MG63 (cell line): ENCODE measurements around the gene VWA7. TPM values are rescaled to one million over a fixed set of nuclear protein-coding genes. Genes with fewer than 3 reads are reported as not detected.
"Not testable (repeated sequence)": the region's sequence is repeated elsewhere in the genome, so short reads cannot be mapped to it uniquely, and the experiment has no call there.

Experiments
- DNase-seq: peaks from one replicate; pipeline ENCODE4 v3.0.0-alpha.2; 2020
- H3K27me3 ChIP-seq: fragments of 250-450 bp; sonication (Bioruptor Pico); 2 replicates; pipeline ENCODE4 v1.5.1; 2020; ENCODE audit warnings: mild to moderate bottlenecking, moderate library complexity
- H3K36me3 ChIP-seq: fragments of 250-450 bp; sonication (Bioruptor Pico); 2 replicates; pipeline ENCODE4 v1.5.1; 2020; ENCODE audit warnings: mild to moderate bottlenecking, moderate library complexity
- H3K4me3 ChIP-seq: fragments of 250-450 bp; sonication (Bioruptor Pico); 2 replicates; pipeline ENCODE4 v1.5.1; 2020; ENCODE audit warnings: mild to moderate bottlenecking, moderate library complexity
- H3K9me3 ChIP-seq: fragments of 250-450 bp; sonication (Bioruptor Pico); 2 replicates; pipeline ENCODE4 v1.5.1; 2020; ENCODE audit warnings: mild to moderate bottlenecking, moderate library complexity
- total RNA-seq: library from RNA; depleted of rRNA; stranded (reverse); fragments of >200 nt; shearing (Covaris generic); gene quantifications from 2 replicates; pipeline ENCODE4 v1.2.3, GENCODE V29; 2014; ENCODE audit warnings: low replicate concordance; rRNA removed

VWA7 gene, protein sequence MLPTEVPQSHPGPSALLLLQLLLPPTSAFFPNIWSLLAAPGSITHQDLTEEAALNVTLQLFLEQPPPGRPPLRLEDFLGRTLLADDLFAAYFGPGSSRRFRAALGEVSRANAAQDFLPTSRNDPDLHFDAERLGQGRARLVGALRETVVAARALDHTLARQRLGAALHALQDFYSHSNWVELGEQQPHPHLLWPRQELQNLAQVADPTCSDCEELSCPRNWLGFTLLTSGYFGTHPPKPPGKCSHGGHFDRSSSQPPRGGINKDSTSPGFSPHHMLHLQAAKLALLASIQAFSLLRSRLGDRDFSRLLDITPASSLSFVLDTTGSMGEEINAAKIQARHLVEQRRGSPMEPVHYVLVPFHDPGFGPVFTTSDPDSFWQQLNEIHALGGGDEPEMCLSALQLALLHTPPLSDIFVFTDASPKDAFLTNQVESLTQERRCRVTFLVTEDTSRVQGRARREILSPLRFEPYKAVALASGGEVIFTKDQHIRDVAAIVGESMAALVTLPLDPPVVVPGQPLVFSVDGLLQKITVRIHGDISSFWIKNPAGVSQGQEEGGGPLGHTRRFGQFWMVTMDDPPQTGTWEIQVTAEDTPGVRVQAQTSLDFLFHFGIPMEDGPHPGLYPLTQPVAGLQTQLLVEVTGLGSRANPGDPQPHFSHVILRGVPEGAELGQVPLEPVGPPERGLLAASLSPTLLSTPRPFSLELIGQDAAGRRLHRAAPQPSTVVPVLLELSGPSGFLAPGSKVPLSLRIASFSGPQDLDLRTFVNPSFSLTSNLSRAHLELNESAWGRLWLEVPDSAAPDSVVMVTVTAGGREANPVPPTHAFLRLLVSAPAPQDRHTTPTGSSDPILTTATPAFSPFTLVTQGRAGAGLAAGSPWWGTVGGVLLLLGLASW
- 0.13 and 0.84 TPM in 2 replicates for total RNA-seq

DNA sequence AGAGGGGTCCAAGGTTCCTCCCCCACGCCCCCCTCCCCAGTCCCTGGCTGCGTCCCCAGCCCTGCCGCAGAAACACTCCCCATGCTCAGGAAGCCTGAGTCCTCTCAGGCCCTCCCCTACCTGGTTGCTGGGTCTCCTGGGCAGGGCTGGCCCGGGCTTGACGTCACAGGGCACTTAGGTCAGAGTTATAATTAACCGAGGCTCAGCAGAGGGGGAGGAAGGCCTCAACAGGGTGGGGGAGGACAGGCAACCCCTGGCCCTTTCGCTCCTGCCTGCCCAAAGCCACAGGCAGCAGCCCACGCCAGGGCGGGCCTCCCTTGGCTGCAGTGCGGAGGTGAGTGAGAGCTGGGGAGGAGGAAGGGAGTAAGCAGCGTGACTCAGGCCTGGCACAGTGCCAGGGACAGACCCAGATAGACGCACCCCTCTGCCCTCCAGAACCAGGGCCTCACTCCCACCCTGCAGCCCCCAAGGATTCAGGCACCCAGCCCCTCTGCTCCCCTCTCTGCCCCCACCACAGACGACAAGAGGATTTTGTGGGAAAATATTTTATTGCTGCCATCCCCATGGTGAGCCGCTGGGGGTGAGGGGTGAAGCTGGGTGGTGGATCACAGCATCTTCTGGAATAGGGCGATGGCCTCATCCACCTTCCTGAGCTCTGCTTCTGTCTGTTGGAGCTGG, at the start of gene VWA7:
Gene VWA7, minus strand, starts transcription at position 340 of the 678 bp plus-strand sequence. CDS start 549 bp downstream, outside the sequence.
- H3K4me3 ChIP-seq = no peak within 1 kb of the TSS
- H3K27me3 ChIP-seq = no peaks in the 10 kb centered on the region
- DNase-seq = peak; percentile 82
- peaks cover 3% of the 10 kb centered on the region; the same call in 1 of the 2 replicates for H3K36me3 ChIP-seq
- H3K9me3 ChIP-seq = no peaks in the 10 kb centered on the region

DNA sequence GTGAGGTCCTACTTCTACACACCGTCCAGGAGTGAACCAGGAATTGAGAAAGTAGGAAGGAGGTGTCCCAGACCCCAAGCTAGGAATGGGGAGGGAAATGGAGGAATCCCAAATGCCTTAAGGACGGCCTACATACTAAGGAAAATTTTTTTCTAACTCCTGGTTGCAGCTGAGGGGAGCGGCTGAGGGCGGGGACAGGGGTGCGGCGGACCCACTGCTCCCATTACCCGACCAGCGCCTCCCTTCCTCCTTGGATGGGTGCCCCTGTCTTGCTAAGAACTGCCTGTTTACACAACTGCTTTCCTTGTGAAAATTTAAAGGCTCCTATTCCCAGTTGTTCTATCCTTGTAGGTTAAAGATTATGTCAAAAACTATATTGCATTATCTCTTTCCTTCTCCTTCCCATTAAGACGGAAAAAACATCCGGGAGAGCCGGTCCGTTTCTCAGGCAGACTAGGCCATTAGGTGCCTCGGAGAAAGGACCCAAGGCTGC, 49.7 kb upstream of the VWA7 start:
- Histone ChIP-seq H3K9me3 (no peaks in the 10 kb centered on the region), H3K36me3 (no peaks in the 10 kb centered on the region), H3K4me3 (peak overlapping the region; percentile 65), H3K27me3 (no peaks in the 10 kb centered on the region)
- peak; percentile 87 for DNase-seq

DNA sequence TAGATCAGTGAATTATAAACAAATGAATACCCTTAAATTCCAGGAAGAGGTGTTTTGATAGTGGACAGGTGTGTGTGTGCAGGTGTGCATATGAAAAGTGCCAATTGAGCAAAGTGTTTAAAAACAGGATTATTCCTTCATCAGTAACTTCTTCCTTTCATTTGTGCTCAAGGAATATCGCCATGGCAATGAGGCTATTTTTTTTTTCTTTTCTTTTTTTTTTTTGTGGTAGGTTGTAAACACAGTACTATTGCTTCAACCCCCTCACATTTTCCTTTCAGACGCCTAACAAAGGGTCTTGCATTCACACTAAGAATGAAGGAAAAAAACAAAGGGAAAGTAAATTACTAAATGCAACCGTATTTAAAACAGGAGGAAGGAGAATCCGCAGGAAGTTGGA, 48.4 kb upstream of the VWA7 start:
- Histone ChIP-seq H3K27me3 (no peaks in the 10 kb centered on the region), H3K9me3 (no peaks in the 10 kb centered on the region), H3K36me3 (no peaks in the 10 kb centered on the region), H3K4me3 (no peak overlapping the region)
- no peak for DNase-seq

- H3K9me3 ChIP-seq, DNase-seq: not testable (repeated sequence)
Measured at GRCh38 chr6:31823592-31824196, 46.6 kb upstream of the VWA7 start.

GRCh38 chr6:31822036-31822821, 45.1 kb upstream of the VWA7 start:
- peak; percentile 79 for DNase-seq
- H3K36me3 ChIP-seq = no peaks in the 10 kb centered on the region; the same call in 1 of the 2 replicates
- no peaks in the 10 kb centered on the region for H3K27me3 ChIP-seq
- no peaks in the 10 kb centered on the region for H3K9me3 ChIP-seq
- H3K4me3 ChIP-seq = peak overlapping the region; percentile 57

More at GRCh38 chr6:31823592-31824196, 46.6 kb upstream of the VWA7 start:
- H3K27me3 ChIP-seq, H3K36me3 ChIP-seq, H3K4me3 ChIP-seq: not testable (repeated sequence)

DNA sequence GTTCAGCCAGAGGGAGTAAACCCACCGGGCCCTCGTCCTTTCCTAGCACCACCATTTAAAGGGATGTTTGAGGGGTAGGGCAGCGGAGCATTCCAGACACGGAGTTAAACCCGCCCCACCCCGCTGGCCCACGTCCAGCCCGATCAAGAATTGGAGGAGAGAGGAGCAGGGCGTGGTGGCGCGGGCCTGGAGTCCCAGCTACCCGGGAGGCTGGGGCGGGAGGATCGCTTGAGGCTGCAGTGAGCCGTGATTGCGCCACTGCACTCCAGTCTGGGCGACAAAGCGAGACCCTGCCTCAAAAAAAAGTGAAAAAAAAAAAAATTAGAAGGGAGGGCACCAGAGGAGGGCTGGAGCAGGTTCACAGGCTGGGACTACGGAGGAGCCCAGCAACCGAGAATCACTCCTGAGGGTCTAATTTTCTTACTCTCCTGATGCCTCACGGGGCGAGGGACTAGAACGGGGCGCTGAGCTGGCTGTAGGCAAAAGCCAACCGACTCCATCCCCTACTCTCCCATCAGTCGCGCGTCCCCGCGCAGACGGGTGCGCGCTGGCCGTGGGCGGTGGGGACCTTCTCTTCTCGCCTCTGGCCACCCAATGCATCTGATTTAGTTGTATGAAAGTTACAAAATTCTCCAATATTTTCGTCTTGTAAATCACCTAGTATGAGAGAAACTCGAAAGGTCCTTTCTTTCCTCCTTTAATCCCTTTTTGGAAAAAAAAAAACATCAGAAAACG, 44.3 kb upstream of the VWA7 start:
- H3K27me3 ChIP-seq = no peaks in the 10 kb centered on the region
- H3K4me3 ChIP-seq = peak overlapping the region; percentile 57
- H3K9me3 ChIP-seq = no peaks in the 10 kb centered on the region
- no peaks in the 10 kb centered on the region; the same call in 1 of the 2 replicates for H3K36me3 ChIP-seq
- peak; percentile 56 for DNase-seq

DNA sequence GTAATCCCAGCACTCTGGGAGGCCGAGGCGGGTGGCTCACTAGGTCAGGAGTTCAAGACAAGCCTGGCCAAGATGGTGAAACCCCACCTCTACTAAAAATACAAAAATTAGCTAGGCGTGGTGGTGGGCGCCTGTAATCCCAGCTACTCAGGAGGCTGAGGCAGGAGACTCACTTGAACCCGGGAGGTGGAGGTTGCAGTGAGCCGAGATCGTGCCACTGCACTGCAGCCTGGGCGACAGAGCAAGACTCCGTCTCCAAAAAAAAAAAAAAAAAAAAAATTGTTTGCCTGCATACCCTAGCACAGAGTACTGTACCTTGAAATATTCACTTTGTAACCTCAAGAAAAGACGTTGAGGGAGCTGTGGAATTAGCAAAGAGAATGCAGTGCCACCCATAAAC, 43.3 kb upstream of the VWA7 start:
- DNase-seq, H3K36me3 ChIP-seq, H3K27me3 ChIP-seq, H3K4me3 ChIP-seq, H3K9me3 ChIP-seq: not testable (repeated sequence)

DNA sequence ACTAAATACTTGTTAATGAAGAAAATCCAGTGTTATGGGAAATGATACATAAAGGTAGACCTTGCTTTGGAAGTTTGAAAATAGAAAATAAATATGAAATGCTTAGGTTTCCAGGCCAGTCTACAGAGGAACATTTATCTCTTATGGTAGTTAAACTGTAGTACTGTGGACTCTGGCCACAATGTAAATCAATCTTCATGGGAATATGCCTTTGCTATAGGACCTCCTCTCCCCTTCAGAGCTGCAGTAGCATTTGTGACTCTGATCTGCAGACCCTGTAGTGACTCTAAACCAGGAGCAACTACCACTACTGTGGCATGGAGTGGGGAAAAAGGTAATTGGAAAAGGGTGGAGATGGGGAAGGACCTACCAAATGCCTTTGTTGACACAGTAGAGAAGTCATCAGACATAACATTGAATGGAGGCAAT, 42.8 kb upstream of the VWA7 start:
- no peak for DNase-seq
- Histone ChIP-seq H3K4me3 (no peak overlapping the region), H3K27me3 (no peaks in the 10 kb centered on the region), H3K9me3 (no peaks in the 10 kb centered on the region), H3K36me3 (no peaks in the 10 kb centered on the region; the same call in 1 of the 2 replicates)

DNA sequence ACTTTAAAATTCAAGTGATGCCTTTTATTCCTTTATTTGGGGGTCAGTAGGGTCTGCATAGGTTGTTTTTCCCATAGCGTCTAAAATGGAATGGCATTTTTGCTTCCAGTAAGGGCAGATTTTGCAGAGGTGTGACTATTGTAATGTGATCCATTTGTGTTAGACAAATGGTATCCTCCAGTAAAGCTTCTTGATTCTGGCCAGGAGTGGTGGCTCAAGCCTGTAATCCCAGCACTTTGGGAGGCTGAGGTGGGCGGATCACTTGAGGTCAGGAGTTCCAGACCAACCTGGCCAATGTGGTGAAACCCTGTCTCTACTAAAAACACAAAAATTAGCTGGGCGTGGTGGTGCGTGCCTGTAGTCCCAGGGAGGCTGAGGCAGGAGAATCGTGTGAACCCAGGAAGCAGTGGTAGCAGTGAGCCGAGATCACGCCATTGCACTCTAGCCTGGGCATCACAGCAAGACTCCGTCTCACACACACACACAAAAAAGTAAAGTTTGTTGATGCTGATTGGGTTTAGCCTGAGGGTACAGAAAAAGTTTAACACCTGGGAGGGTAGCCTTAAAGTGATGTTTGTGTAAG, 40.9 kb upstream of the VWA7 start:
- H3K9me3 ChIP-seq, DNase-seq: not testable (repeated sequence)
- peak overlapping the region; percentile 54 for H3K4me3 ChIP-seq

GRCh38 chr6:31817133-31817928, 40.2 kb upstream of the VWA7 start:
- not testable (repeated sequence) for H3K36me3 ChIP-seq, H3K9me3 ChIP-seq, H3K27me3 ChIP-seq, DNase-seq
- peak overlapping the region; percentile 54 for H3K4me3 ChIP-seq

More for the DNA sequence above, 40.9 kb upstream of the VWA7 start:
- not testable (repeated sequence) for H3K36me3 ChIP-seq, H3K27me3 ChIP-seq

DNA sequence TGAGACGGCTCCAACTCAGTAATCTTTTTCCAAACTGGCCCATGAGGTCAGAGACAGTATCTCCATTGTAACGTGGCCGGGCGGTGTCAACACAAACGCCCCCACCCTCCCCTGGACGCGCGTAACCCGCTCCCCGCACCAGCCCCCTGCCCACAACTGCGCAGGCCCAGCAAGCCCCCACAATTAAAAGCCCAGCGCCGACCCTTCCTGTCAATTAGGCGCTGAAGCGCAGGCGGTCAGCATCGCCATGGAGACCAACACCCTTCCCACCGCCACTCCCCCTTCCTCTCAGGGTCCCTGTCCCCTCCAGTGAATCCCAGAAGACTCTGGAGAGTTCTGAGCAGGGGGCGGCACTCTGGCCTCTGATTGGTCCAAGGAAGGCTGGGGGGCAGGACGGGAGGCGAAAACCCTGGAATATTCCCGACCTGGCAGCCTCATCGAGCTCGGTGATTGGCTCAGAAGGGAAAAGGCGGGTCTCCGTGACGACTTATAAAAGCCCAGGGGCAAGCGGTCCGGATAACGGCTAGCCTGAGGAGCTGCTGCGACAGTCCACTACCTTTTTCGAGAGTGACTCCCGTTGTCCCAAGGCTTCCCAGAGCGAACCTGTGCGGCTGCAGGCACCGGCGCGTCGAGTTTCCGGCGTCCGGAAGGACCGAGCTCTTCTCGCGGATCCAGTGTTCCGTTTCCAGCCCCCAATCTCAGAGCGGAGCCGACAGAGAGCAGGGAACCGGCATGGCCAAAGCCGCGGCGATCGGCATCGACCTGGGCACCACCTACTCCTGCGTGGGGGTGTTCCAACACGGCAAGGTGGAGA, 38.1 kb upstream of the VWA7 start, which contains the start of the genes HSPA1A and HSPA1L:
Gene HSPA1A, plus strand, starts transcription at position 519 of the 814 bp plus-strand sequence. Its CDS starts 214 bp downstream, at position 733.
Gene HSPA1L, minus strand, starts transcription at position 259 of the 814 bp plus-strand sequence. CDS start 3,311 bp downstream, outside the sequence.
- Histone ChIP-seq H3K36me3 (no peaks in the 10 kb centered on the region; the same call in 1 of the 2 replicates), H3K9me3 (no peaks in the 10 kb centered on the region), H3K27me3 (no peaks in the 10 kb centered on the region), H3K4me3 (peak within 1 kb of the TSS; percentile 66)
- peak; percentile 93 for DNase-seq

DNA sequence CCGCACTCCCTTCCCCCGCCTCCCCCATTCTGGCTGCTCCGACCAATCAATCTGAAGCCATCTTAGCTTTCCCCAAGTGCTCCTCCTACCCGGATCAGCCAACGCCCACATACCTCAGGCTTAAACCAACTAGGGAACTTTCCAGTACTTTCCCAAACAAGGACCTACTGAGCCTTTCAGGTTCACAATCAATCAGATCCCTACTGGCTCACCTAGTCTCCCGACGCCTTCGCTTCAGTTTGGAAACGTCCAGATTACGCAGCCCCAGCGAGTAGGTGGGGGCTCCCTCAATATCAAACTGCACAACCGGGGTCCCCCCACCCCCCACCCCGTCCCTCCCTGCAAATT, 37.5 kb upstream of the VWA7 start:
- Histone ChIP-seq H3K4me3 (peak overlapping the region; percentile 66), H3K9me3 (no peaks in the 10 kb centered on the region), H3K27me3 (no peaks in the 10 kb centered on the region), H3K36me3 (no peaks in the 10 kb centered on the region; the same call in 1 of the 2 replicates)
- DNase-seq = peak; percentile 96

DNA sequence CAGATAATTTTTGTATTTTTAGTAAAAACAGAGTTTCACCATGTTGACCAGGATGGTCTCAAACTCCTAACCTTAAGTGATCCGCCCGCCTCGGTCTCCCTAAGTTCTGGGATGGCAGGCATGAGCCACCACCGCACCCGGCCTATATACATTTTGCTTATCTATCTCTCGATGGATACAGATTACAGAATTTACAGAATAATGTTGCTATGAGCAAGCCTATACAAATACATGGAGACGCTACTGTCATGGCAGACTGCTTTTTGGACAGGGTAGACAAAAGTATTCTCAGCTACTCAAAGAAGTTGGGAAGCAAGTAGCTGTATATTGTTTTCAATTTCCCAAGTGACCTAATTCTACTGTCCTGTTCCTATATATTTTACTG, 36.3 kb upstream of the VWA7 start:
- H3K4me3 ChIP-seq = peak overlapping the region; percentile 37

More for the DNA sequence above, 36.3 kb upstream of the VWA7 start:
- Histone ChIP-seq H3K9me3 (no peaks in the 10 kb centered on the region), H3K36me3 (no peaks in the 10 kb centered on the region), H3K27me3 (no peaks in the 10 kb centered on the region)
- DNase-seq = no peak
